H1 (cell line): ENCODE data around the gene KCNB1. TPM values are rescaled to one million over a fixed set of nuclear protein-coding genes. Genes with fewer than 3 reads are reported as not detected.

Source experiments
- GABPA ChIP-seq: IDR thresholded peaks from 2 replicates; pipeline ENCODE4 v1.6.1; 2011; ENCODE audit warnings: mild to moderate bottlenecking, low read length, moderate library complexity, borderline replicate concordance; ENCODE audit not compliant: insufficient read depth
- KDM4A ChIP-seq: IDR thresholded peaks from one replicate; pipeline ENCODE4 v1.7.1; 2012; ENCODE audit warnings: low read depth, mild to moderate bottlenecking, moderate library complexity, low read length, inconsistent platforms; ENCODE audit not compliant: severe bottlenecking
- POLR2AphosphoS5 ChIP-seq: IDR thresholded peaks from 2 replicates; pipeline ENCODE4 v1.6.1; 2011; ENCODE audit warnings: low read depth, low read length
- RXRA ChIP-seq: IDR thresholded peaks from 2 replicates; pipeline ENCODE4 v1.6.1; 2011; ENCODE audit warnings: low read depth, mild to moderate bottlenecking, low read length, moderate library complexity; ENCODE audit not compliant: insufficient read depth
- SIN3A ChIP-seq, 2 experiments: IDR thresholded peaks in 1 of 2; conservative IDR thresholded peaks in 1 of 2; 2 replicates each; pipeline ENCODE4 v1.6.1; 2011 to 2012; ENCODE audit warnings: low read length in 2 of 2, improper control_type of control experiment in 1 of 2, low read depth in 1 of 2, mild to moderate bottlenecking in 1 of 2
- SP4 ChIP-seq: IDR thresholded peaks from 2 replicates; pipeline ENCODE4 v1.6.1; 2012; ENCODE audit warnings: low read length, inconsistent platforms
- TBP ChIP-seq: IDR thresholded peaks from 2 replicates; pipeline ENCODE4 v1.6.1; 2011; ENCODE audit warnings: low read depth, low read length, improper control_type of control experiment
- polyA plus RNA-seq, 7 experiments: library from polyadenylated mRNA; depleted of rRNA in 3 of 7; stranded (reverse) in 5 of 7; unstranded in 2 of 7; fragments of >200 nt in 5 of 7; fragments of 200-250 nt in 2 of 7; gene quantifications; 1 replicate in 5 of 7; 2 replicates in 1 of 7; 4 replicates in 1 of 7; pipeline versions ENCODE4 v1.2.1 to v1.2.3, GENCODE V29; 2011 to 2013; ENCODE audit warnings: missing spikeins in 2 of 7, mixed read lengths in 2 of 7
- total RNA-seq: library from RNA; stranded (reverse); fragmentation: NEBNext Ultra II Directional; extraction: Animal tissue kit (Norgen Biotek cat#: 25700); gene quantifications from 2 replicates; pipeline ENCODE4 v1.2.1, GENCODE V29; 2021
- TF ChIP-seq, protein P1 (sequence below), 3 experiments: IDR thresholded peaks; 1 replicate in 2 of 3; 2 replicates in 1 of 3; pipeline versions ENCODE4 v1.5.1 to v1.6.1; 2011; ENCODE audit warnings: low read length in 3 of 3, mild to moderate bottlenecking in 3 of 3, inconsistent platforms in 2 of 3, low read depth in 1 of 3, moderate library complexity in 1 of 3; ENCODE audit not compliant: insufficient read depth in 1 of 3; ENCODE audit errors: control extremely low read depth in 1 of 3

Gene KCNB1
- total and polyA plus RNA-seq, 2 of the 8 experiments (the other 6 are each of a cell fraction or from before 2014, with no cell fraction given) = 0.58 to 0.67 TPM

DNA sequence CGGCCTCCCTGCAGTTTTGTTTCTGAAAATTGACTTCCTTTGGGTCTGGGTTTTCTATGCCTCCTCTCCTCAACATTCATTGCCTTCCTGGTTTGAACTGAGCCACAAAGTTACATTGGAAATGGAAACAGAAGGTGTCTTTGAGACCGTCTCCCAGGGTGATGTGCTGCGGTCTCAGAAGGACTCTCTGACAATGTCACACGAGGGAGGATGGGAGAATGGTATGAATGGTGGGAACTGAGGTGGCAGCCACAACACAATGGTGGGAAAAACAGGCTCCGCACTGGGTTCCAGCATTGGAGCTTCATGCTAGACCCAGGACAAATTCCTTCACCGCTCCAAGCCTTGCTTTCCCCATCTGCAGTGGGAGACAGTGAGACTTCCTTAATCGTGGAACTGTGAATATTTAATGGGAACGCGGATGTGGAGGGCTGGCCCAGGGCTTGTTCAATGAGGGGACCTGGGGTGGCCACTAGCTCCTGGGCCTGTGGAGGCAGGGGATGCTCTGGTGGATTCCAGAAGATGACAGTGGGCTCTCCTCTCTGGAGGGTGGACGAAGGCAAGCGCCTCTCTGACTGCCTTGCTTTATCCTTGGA lies 73.9 kb downstream of the KCNB1 start (continued):
- no peak for TF ChIP-seq SIN3A (conservative IDR thresholded peaks at IDR 0.05 in 1 of 2, IDR thresholded peaks at IDR 0.05 in 1 of 2; ENCODE audit: low read depth in 1 of 2, low read length in 2 of 2)
- no peak for TF ChIP-seq POLR2AphosphoS5
- TF ChIP-seq, protein P1, sequence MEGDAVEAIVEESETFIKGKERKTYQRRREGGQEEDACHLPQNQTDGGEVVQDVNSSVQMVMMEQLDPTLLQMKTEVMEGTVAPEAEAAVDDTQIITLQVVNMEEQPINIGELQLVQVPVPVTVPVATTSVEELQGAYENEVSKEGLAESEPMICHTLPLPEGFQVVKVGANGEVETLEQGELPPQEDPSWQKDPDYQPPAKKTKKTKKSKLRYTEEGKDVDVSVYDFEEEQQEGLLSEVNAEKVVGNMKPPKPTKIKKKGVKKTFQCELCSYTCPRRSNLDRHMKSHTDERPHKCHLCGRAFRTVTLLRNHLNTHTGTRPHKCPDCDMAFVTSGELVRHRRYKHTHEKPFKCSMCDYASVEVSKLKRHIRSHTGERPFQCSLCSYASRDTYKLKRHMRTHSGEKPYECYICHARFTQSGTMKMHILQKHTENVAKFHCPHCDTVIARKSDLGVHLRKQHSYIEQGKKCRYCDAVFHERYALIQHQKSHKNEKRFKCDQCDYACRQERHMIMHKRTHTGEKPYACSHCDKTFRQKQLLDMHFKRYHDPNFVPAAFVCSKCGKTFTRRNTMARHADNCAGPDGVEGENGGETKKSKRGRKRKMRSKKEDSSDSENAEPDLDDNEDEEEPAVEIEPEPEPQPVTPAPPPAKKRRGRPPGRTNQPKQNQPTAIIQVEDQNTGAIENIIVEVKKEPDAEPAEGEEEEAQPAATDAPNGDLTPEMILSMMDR (IDR thresholded peaks at IDR 0.05; ENCODE audit: control extremely low read depth in 1 of 3, insufficient read depth in 1 of 3, low read depth in 1 of 3, low read length in 3 of 3) = no peak
- TF ChIP-seq SP4 = no peak
- no peak for TF ChIP-seq KDM4A
- no peak for TF ChIP-seq RXRA
- TF ChIP-seq GABPA = no peak
- no peak for TF ChIP-seq TBP
- TF ChIP-seq, all 59 proteins: peak for 0
